Stimulated activated CD8-positive, alpha-beta memory T cell treated with anti-CD3 and anti-CD28 coated beads, Interleukin-2, amount 100 ng/mL, for 48 hours (primary cell): Measurements from ENCODE around the gene SMIM20.

Source experiments
- DNase-seq, 2 donors: peaks; one replicate each; pipeline ENCODE4 v3.0.0-alpha.2; 2020; ENCODE audit warnings: low read depth in 2 of 2

Gene SMIM20

GRCh38 chr4:25926462-25926861, 12.4 kb downstream of the SMIM20 start:
- DNase-seq: no peak

GRCh38 chr4:25927361-25928195, 13.6 kb downstream of the SMIM20 start:
- DNase-seq: no peak

GRCh38 chr4:25928379-25929297, 14.6 kb downstream of the SMIM20 start:
- no peak for DNase-seq

GRCh38 chr4:25929298-25929686, 15.3 kb downstream of the SMIM20 start:
- DNase-seq: no peak

- no peak for DNase-seq
Observed at GRCh38 chr4:25930731-25931354, 16.8 kb downstream of the SMIM20 start.

- no peak for DNase-seq
Observed at GRCh38 chr4:25936696-25937095, 22.7 kb downstream of the SMIM20 start.

GRCh38 chr4:25937801-25938200, 23.8 kb downstream of the SMIM20 start:
- no peak for DNase-seq

- no peak for DNase-seq
Observed at GRCh38 chr4:25938366-25938765, 24.3 kb downstream of the SMIM20 start.

GRCh38 chr4:25938787-25939186, 24.8 kb downstream of the SMIM20 start:
- DNase-seq: peak; percentile 15 to 30

- DNase-seq: no peak
Observed at GRCh38 chr4:25939330-25939729, 25.3 kb downstream of the SMIM20 start.

GRCh38 chr4:25941457-25942221, 27.6 kb downstream of the SMIM20 start:
- no peak for DNase-seq

- DNase-seq: no peak
Observed at GRCh38 chr4:25943312-25943711, 29.3 kb downstream of the SMIM20 start.

GRCh38 chr4:25943805-25944204, 29.8 kb downstream of the SMIM20 start:
- no peak for DNase-seq

GRCh38 chr4:25948051-25948450, 34.0 kb downstream of the SMIM20 start:
- no peak for DNase-seq

GRCh38 chr4:25949173-25949748, 35.2 kb downstream of the SMIM20 start:
- DNase-seq: no peak

- no peak for DNase-seq
Observed at GRCh38 chr4:25949994-25950393, 36.0 kb downstream of the SMIM20 start.

- DNase-seq: no peak
Observed at GRCh38 chr4:25950461-25951389, 36.7 kb downstream of the SMIM20 start.

- DNase-seq: no peak
Observed at GRCh38 chr4:25951390-25951952, 37.5 kb downstream of the SMIM20 start.

GRCh38 chr4:25953740-25954139, 39.7 kb downstream of the SMIM20 start:
- no peak for DNase-seq
